Suprapubic skin (tissue), 4 donors: Measurements from ENCODE around the gene ENTPD1. TPM values are rescaled to one million over a fixed set of nuclear protein-coding genes. Genes with fewer than 3 reads are reported as not detected.

Experiments
- DNase-seq, 2 donors: peaks; one replicate each; pipeline ENCODE4 v3.0.0-alpha.2; 2019; ENCODE audit warnings: low spot score in 2 of 2
- H3K27ac ChIP-seq: fragments of 200-600 bp; sonication (generic); one replicate; pipeline ENCODE4 v1.5.1; 2019
- H3K27me3 ChIP-seq: fragments of 200-600 bp; sonication (generic); one replicate; pipeline ENCODE4 v1.5.1; 2019
- H3K36me3 ChIP-seq: fragments of 200-600 bp; sonication (generic); one replicate; pipeline ENCODE4 v1.5.1; 2019
- H3K4me1 ChIP-seq: fragments of 200-600 bp; sonication (generic); one replicate; pipeline ENCODE4 v1.5.1; 2019
- H3K4me3 ChIP-seq: fragments of 200-600 bp; sonication (generic); one replicate; pipeline ENCODE4 v1.5.1; 2019; ENCODE audit warnings: mild to moderate bottlenecking
- H3K9me3 ChIP-seq: fragments of 200-600 bp; sonication (generic); one replicate; pipeline ENCODE4 v1.5.1; 2019
- CTCF ChIP-seq, 2 donors: fragments of 200-600 bp in 1 of 2; fragments of 450-650 bp in 1 of 2; sonication (generic) in 1 of 2; IDR thresholded peaks; one replicate each; pipeline ENCODE4 v1.5.1; 2016 to 2019; ENCODE audit warnings: antibody characterized with exemption in 2 of 2, mild to moderate bottlenecking in 1 of 2, moderate library complexity in 1 of 2
- EP300 ChIP-seq: sonication (generic); formaldehyde crosslinking; IDR thresholded peaks from one replicate; pipeline ENCODE4 v1.6.1; 2017; ENCODE audit warnings: antibody characterized with exemption
- POLR2A ChIP-seq, 2 donors: fragments of 450-650 bp; IDR thresholded peaks; one replicate each; pipeline ENCODE4 v1.6.1; 2017; ENCODE audit warnings: antibody characterized with exemption in 2 of 2, mild to moderate bottlenecking in 2 of 2, moderate library complexity in 2 of 2
- POLR2AphosphoS5 ChIP-seq, 3 donors: sonication (generic); formaldehyde crosslinking; IDR thresholded peaks; one replicate each; pipeline ENCODE4 v1.6.1; 2017; ENCODE audit warnings: antibody characterized with exemption in 3 of 3
- WGBS: methylation state at CpG from one replicate; pipeline ENCODE4 v1.1.5; 2018; 5-methylcytosine and 5-hydroxymethylcytosine counted together
- total RNA-seq, 4 donors: library from RNA; depleted of rRNA; stranded (reverse); fragments of >200 nt; gene quantifications; one replicate each; pipeline ENCODE4 v1.1.0, GENCODE V29; 2016

The ENTPD1 gene
- total RNA-seq, 4 donors from 2014 or later: 6.3 to 18.9 (median 12.5) TPM

- H3K27ac ChIP-seq: no peak overlapping the region
Measured at GRCh38 chr10:95840121-95840520, 84.2 kb downstream of the ENTPD1 start.

GRCh38 chr10:95840681-95841080 is 84.7 kb downstream of the ENTPD1 start:
- no peak overlapping the region for H3K27ac ChIP-seq

More at GRCh38 chr10:95840121-95840520, 84.2 kb downstream of the ENTPD1 start:
- DNase-seq: no peak
- no peaks in the 10 kb centered on the region for H3K9me3 ChIP-seq
- WGBS: 43% methylated on average over 2 of the region's 2 CpGs
- H3K27me3 ChIP-seq: no peaks in the 10 kb centered on the region
- TF ChIP-seq CTCF (IDR thresholded peaks at IDR 0.05): no peak
- TF ChIP-seq POLR2AphosphoS5 (IDR thresholded peaks at IDR 0.05): no peak
- TF ChIP-seq POLR2A (IDR thresholded peaks at IDR 0.05): no peak
- no peak for TF ChIP-seq EP300
- H3K36me3 ChIP-seq: peaks cover 5% of the 10 kb centered on the region
- H3K4me1 ChIP-seq: peaks cover 23% of the 10 kb centered on the region
- H3K4me3 ChIP-seq: no peak overlapping the region

GRCh38 chr10:95841661-95842498 is 85.9 kb downstream of the ENTPD1 start:
- H3K36me3 ChIP-seq: peaks cover 5% of the 10 kb centered on the region
- H3K27ac ChIP-seq: peak overlapping the region; percentile 42
- H3K4me3 ChIP-seq: no peak overlapping the region
- WGBS: 23% methylated on average over 7 of the region's 7 CpGs
- no peak for TF ChIP-seq POLR2A (IDR thresholded peaks at IDR 0.05)
- TF ChIP-seq CTCF (IDR thresholded peaks at IDR 0.05): peak; percentile 48
- no peak for DNase-seq
- H3K4me1 ChIP-seq: peaks cover 23% of the 10 kb centered on the region
- H3K27me3 ChIP-seq: no peaks in the 10 kb centered on the region
- H3K9me3 ChIP-seq: no peaks in the 10 kb centered on the region

More at GRCh38 chr10:95840681-95841080, 84.7 kb downstream of the ENTPD1 start:
- Histone ChIP-seq H3K4me1 (peaks cover 23% of the 10 kb centered on the region), H3K9me3 (no peaks in the 10 kb centered on the region), H3K27me3 (no peaks in the 10 kb centered on the region), H3K36me3 (peaks cover 5% of the 10 kb centered on the region), H3K4me3 (no peak overlapping the region)
- no peak for TF ChIP-seq CTCF (IDR thresholded peaks at IDR 0.05)
- TF ChIP-seq EP300: no peak
- no peak for TF ChIP-seq POLR2A (IDR thresholded peaks at IDR 0.05)
- TF ChIP-seq POLR2AphosphoS5 (IDR thresholded peaks at IDR 0.05): no peak
- no peak for DNase-seq
- 45% methylated on average over 1 of the region's 1 CpG for WGBS

GRCh38 chr10:95845411-95845810 is 89.4 kb downstream of the ENTPD1 start:
- Histone ChIP-seq H3K27ac (peak overlapping the region; percentile 32), H3K27me3 (no peaks in the 10 kb centered on the region), H3K36me3 (peaks cover 5% of the 10 kb centered on the region), H3K4me1 (peaks cover 20% of the 10 kb centered on the region), H3K9me3 (no peaks in the 10 kb centered on the region), H3K4me3 (no peak overlapping the region)
- 91% methylated on average over 3 of the region's 3 CpGs for WGBS
- TF ChIP-seq CTCF (IDR thresholded peaks at IDR 0.05) (no peak), POLR2A (IDR thresholded peaks at IDR 0.05) (no peak), POLR2AphosphoS5 (IDR thresholded peaks at IDR 0.05) (no peak), EP300 (no peak)
- DNase-seq: no peak

- H3K27ac ChIP-seq: no peak overlapping the region
- no peak overlapping the region for H3K4me3 ChIP-seq
- H3K9me3 ChIP-seq: no peaks in the 10 kb centered on the region
- DNase-seq: no peak
- peaks cover 5% of the 10 kb centered on the region for H3K36me3 ChIP-seq
- no peak for TF ChIP-seq CTCF (IDR thresholded peaks at IDR 0.05)
- no peak for TF ChIP-seq POLR2AphosphoS5 (IDR thresholded peaks at IDR 0.05)
- TF ChIP-seq EP300: no peak
- TF ChIP-seq POLR2A (IDR thresholded peaks at IDR 0.05): no peak
- H3K4me1 ChIP-seq: peaks cover 6% of the 10 kb centered on the region
- H3K27me3 ChIP-seq: no peaks in the 10 kb centered on the region
Measured at GRCh38 chr10:95847007-95847406, 91.0 kb downstream of the ENTPD1 start.
